B cell (primary cell): ENCODE results near the gene CLASRP. TPM values are rescaled to one million over a fixed set of nuclear protein-coding genes. Genes with fewer than 3 reads are reported as not detected.

Experiments used
- ATAC-seq: fragments of 200-7000 bp; cut with Tn5 transposase; one replicate; pipeline ENCODE4 v1.10.0; 2021; ENCODE audit warnings: low read depth, mild to moderate bottlenecking, moderate number of reproducible peaks, moderate library complexity
- CTCF ChIA-PET: fragments of 350-600 bp; sonication (Branson Sonifier 250); formaldehyde crosslinking; loops from one replicate; lab custom pipeline; 2021; ENCODE audit warnings: antibody characterized with exemption, inconsistent platforms; lab: Charles Lee
- POLR2A ChIA-PET: fragments of 350-600 bp; sonication (Branson Sonifier 250); formaldehyde crosslinking; loops from one replicate; lab custom pipeline; 2021; ENCODE audit warnings: antibody characterized with exemption; lab: Charles Lee
- DNase-seq: peaks from one replicate; pipeline ENCODE4 v3.0.0; 2013
- H2AFZ ChIP-seq: 2 replicates; pipeline ENCODE4 v1.6.1; 2012; ENCODE audit warnings: mild to moderate bottlenecking, low read depth, low read length; ENCODE audit not compliant: insufficient read depth, poor library complexity, severe bottlenecking
- H3K27ac ChIP-seq, 2 donors: 1 replicate in 1 of 2; 2 replicates in 1 of 2; pipeline ENCODE4 v1.5.1; 2012 to 2013; ENCODE audit warnings: low read length in 2 of 2, mild to moderate bottlenecking in 2 of 2, moderate library complexity in 1 of 2
- H3K27me3 ChIP-seq, 4 experiments: fragments of 200-600 bp in 1 of 4; sonication (generic) in 1 of 4; replicated peaks in 1 of 4; 1 replicate in 2 of 4; 2 replicates in 2 of 4; pipeline versions ENCODE4 v1.6.1 to v1.7.0; 2013 to 2016; ENCODE audit warnings: low read length in 3 of 4, mild to moderate bottlenecking in 2 of 4, mixed read lengths in 1 of 4, moderate library complexity in 1 of 4; ENCODE audit not compliant: insufficient read depth in 4 of 4, control insufficient read depth in 3 of 4; ENCODE audit errors: control extremely low read depth in 1 of 4
- H3K36me3 ChIP-seq, 2 experiments: replicated peaks in 1 of 2; 1 replicate in 1 of 2; 2 replicates in 1 of 2; pipeline versions ENCODE4 v1.6.1 to v1.7.1; 2013; ENCODE audit warnings: low read length in 1 of 2; ENCODE audit not compliant: insufficient read depth in 2 of 2, control insufficient read depth in 1 of 2; ENCODE audit errors: control extremely low read depth in 1 of 2, extremely low read depth in 1 of 2
- H3K4me1 ChIP-seq, 2 donors: fragments of 200-600 bp in 1 of 2; sonication (generic) in 1 of 2; 1 replicate in 1 of 2; 2 replicates in 1 of 2; pipeline versions ENCODE4 v1.5.1 to v1.6.1; 2013 to 2017; ENCODE audit warnings: low read length in 2 of 2; ENCODE audit not compliant: control insufficient read depth in 2 of 2, insufficient read depth in 2 of 2
- H3K4me2 ChIP-seq: replicated peaks from 2 replicates; pipeline ENCODE3; 2012; ENCODE audit warnings: mild to moderate bottlenecking, low read depth, low read length; ENCODE audit not compliant: poor library complexity, severe bottlenecking
- H3K4me3 ChIP-seq, 5 experiments: fragments of 200-600 bp in 1 of 5; sonication (generic) in 1 of 5; 1 replicate in 3 of 5; 2 replicates in 2 of 5; pipeline versions ENCODE4 v1.5.1 to v1.7.0; 2011 to 2016; ENCODE audit warnings: low read length in 4 of 5, mild to moderate bottlenecking in 4 of 5, low read depth in 2 of 5, control low read depth in 1 of 5, moderate library complexity in 1 of 5; ENCODE audit not compliant: insufficient read depth in 1 of 5; ENCODE audit errors: control extremely low read depth in 1 of 5, extremely low read depth in 1 of 5
- H3K79me2 ChIP-seq: fragments of 200-600 bp; sonication (generic); one replicate; pipeline ENCODE4 v1.6.0; 2016; ENCODE audit warnings: low read length; ENCODE audit not compliant: control insufficient read depth, insufficient read depth
- H3K9ac ChIP-seq: fragments of 200-600 bp; sonication (generic); 2 replicates; pipeline ENCODE4 v1.6.1; 2017; ENCODE audit warnings: mild to moderate bottlenecking, low read length, moderate library complexity
- H3K9me3 ChIP-seq, 3 donors: one replicate each; pipeline versions ENCODE4 v1.6.1 to v1.7.1; 2013; ENCODE audit warnings: low read length in 2 of 3; ENCODE audit not compliant: control insufficient read depth in 2 of 3, insufficient read depth in 1 of 3; ENCODE audit errors: control extremely low read depth in 1 of 3
- H4K20me1 ChIP-seq: 2 replicates; pipeline ENCODE4 v1.6.0; 2012; ENCODE audit warnings: mild to moderate bottlenecking, low read length; ENCODE audit not compliant: insufficient read depth, control insufficient read depth, poor library complexity, severe bottlenecking
- H3K27ac Mint-ChIP-seq: one replicate; pipeline ENCODE4 v1.8.0; 2021; ENCODE audit warnings: mixed read lengths
- H3K27me3 Mint-ChIP-seq: one replicate; pipeline ENCODE4 v1.8.0; 2021; ENCODE audit warnings: mixed read lengths
- H3K4me1 Mint-ChIP-seq: one replicate; pipeline ENCODE4 v1.8.0; 2021; ENCODE audit warnings: mixed read lengths
- H3K4me3 Mint-ChIP-seq: one replicate; pipeline ENCODE4 v1.8.0; 2021; ENCODE audit warnings: mixed read lengths
- H3K9me3 Mint-ChIP-seq: one replicate; pipeline ENCODE4 v1.8.0; 2022; ENCODE audit warnings: mixed read lengths; ENCODE audit not compliant: insufficient read depth
- CTCF ChIP-seq: fragments of 200-600 bp; IDR thresholded peaks from one replicate; pipeline ENCODE4 v1.8.0; 2022; ENCODE audit warnings: antibody characterized with exemption, mild to moderate bottlenecking
- EZH2 ChIP-seq: IDR thresholded peaks from 2 replicates; pipeline ENCODE4 v1.6.1; 2012; ENCODE audit warnings: borderline replicate concordance, low read depth, mild to moderate bottlenecking, moderate library complexity, low read length; ENCODE audit not compliant: insufficient read depth, poor library complexity, severe bottlenecking
- WGBS: methylation state at CpG from one replicate; pipeline ENCODE4 v1.1.5; 2013; ENCODE audit warnings: missing lambda C conversion rate; ENCODE audit not compliant: insufficient coverage; 5-methylcytosine and 5-hydroxymethylcytosine counted together
- intact Hi-C: fragments of 100-400 bp; cut with micrococcal nuclease; formaldehyde crosslinking; loops from one replicate; pipeline ENCODE4 v1.10.0; 2022
- polyA plus RNA-seq: library from polyadenylated mRNA; depleted of rRNA; stranded (reverse); fragments of >200 nt; gene quantifications from 2 replicates; pipeline ENCODE4 v1.2.3, GENCODE V29; 2012
- total RNA-seq, 2 donors: library from RNA; stranded (reverse); fragments of 120-200 nt in 1 of 2; gene quantifications; 1 replicate in 1 of 2; 2 replicates in 1 of 2; pipeline versions ENCODE4 v1.2.3 to v1.2.4, GENCODE V29; 2013 to 2022

The CLASRP gene
- total and polyA plus RNA-seq, 2 donors (not counting 1 experiment from before 2014, with no cell fraction given), result 234 to 285 TPM

- no peaks in the 10 kb centered on the region for H3K27me3 ChIP-seq
- H3K4me1 ChIP-seq, result no peaks in the 10 kb centered on the region
- POLR2A ChIA-PET, result interaction anchor here (0.7 kb wide), 1 partner anchor 976 kb away, joined by 5 read pairs; no protein-coding TSS in a partner anchor
- no peak overlapping the region for H3K27ac ChIP-seq
- no peaks in the 10 kb centered on the region for H3K79me2 ChIP-seq
- Mint-ChIP-seq H3K4me3 (no peak overlapping the region), H3K9me3 (no peaks in the 10 kb centered on the region), H3K27ac (no peak overlapping the region), H3K4me1 (peaks cover 6% of the 10 kb centered on the region), H3K27me3 (no peaks in the 10 kb centered on the region)
- no peak overlapping the region for H3K9ac ChIP-seq
- no peaks in the 10 kb centered on the region for H4K20me1 ChIP-seq
- no peak for ATAC-seq
- TF ChIP-seq CTCF (no peak), EZH2 (no peak)
- no peak overlapping the region for H2AFZ ChIP-seq
- 97% methylated on average over 10 of the region's 12 CpGs for WGBS
- no peaks in the 10 kb centered on the region for H3K9me3 ChIP-seq
- DNase-seq, result peak; percentile 14
- peaks cover 0 to 27% of the 10 kb centered on the region in 2 experiments for H3K36me3 ChIP-seq
- no peak overlapping the region for H3K4me3 ChIP-seq
- intact Hi-C loops, result no loop called here
- CTCF ChIA-PET, result interaction anchor here (1.0 kb wide), 1 partner anchor 65 kb away, joined by 3 read pairs; no protein-coding TSS in a partner anchor
- no peak overlapping the region for H3K4me2 ChIP-seq
Measured at GRCh38 chr19:44993926-44994537, 44.8 kb upstream of the CLASRP start.

- H4K20me1 ChIP-seq, result peaks cover 9% of the 10 kb centered on the region
- 100% methylated on average over 4 of the region's 4 CpGs for WGBS
- Mint-ChIP-seq H3K27me3 (no peaks in the 10 kb centered on the region), H3K4me3 (no peak overlapping the region), H3K9me3 (no peaks in the 10 kb centered on the region), H3K4me1 (peaks cover 24% of the 10 kb centered on the region), H3K27ac (peak overlapping the region; percentile 3)
- H3K36me3 ChIP-seq, result no peaks in the 10 kb centered on the region
- H3K4me3 ChIP-seq, result no peak overlapping the region
- TF ChIP-seq EZH2, result no peak
- no peak for TF ChIP-seq CTCF
- H3K79me2 ChIP-seq, result peaks cover 13% of the 10 kb centered on the region
- ATAC-seq (no peak), DNase-seq (no peak)
- ChIA-PET POLR2A (no interaction called here), CTCF (no interaction called here)
- no peaks in the 10 kb centered on the region for H3K9me3 ChIP-seq
- no peak overlapping the region for H3K4me2 ChIP-seq
- H2AFZ ChIP-seq, result no peak overlapping the region
- no peaks in the 10 kb centered on the region for H3K27me3 ChIP-seq
- intact Hi-C loops, result no loop called here
- no peak overlapping the region for H3K27ac ChIP-seq
- peaks cover 13 to 15% of the 10 kb centered on the region in 2 donors for H3K4me1 ChIP-seq
- H3K9ac ChIP-seq, result no peak overlapping the region
Measured at GRCh38 chr19:44998025-44998424, 40.8 kb upstream of the CLASRP start.
